Loucy (cell line): Measurements from ENCODE around the gene DYNLL1.

Experiments
- H2AFZ ChIP-seq: fragments of 200-600 bp; sonication (generic); 2 replicates; pipeline ENCODE4 v1.6.0; 2016; ENCODE audit warnings: antibody characterized with exemption, mild to moderate bottlenecking, low read length, moderate library complexity
- H3F3A ChIP-seq: fragments of 200-600 bp; 2 replicates; pipeline ENCODE4 v1.6.0; 2016; ENCODE audit warnings: antibody characterized with exemption, low read depth, mild to moderate bottlenecking
- H3K27me3 ChIP-seq: fragments of 200-600 bp; sonication (generic); 2 replicates; pipeline ENCODE4 v1.6.1; 2014; ENCODE audit warnings: low read length, mild to moderate bottlenecking; ENCODE audit not compliant: insufficient read depth, poor library complexity, severe bottlenecking
- H3K36me3 ChIP-seq: fragments of 200-600 bp; sonication (generic); 2 replicates; pipeline ENCODE4 v1.6.1; 2016; ENCODE audit warnings: low read length; ENCODE audit not compliant: insufficient read depth
- H3K4me1 ChIP-seq: fragments of 200-600 bp; sonication (generic); 2 replicates; pipeline ENCODE4 v1.5.1; 2014; ENCODE audit warnings: low read length, mild to moderate bottlenecking; ENCODE audit not compliant: insufficient read depth, poor library complexity, severe bottlenecking
- H3K4me2 ChIP-seq: fragments of 200-600 bp; sonication (generic); 2 replicates; pipeline ENCODE4 v1.6.0; 2014; ENCODE audit warnings: antibody characterized with exemption, low read length, low read depth, mild to moderate bottlenecking; ENCODE audit not compliant: poor library complexity, severe bottlenecking
- H3K4me3 ChIP-seq: fragments of 200-600 bp; sonication (generic); 2 replicates; pipeline ENCODE4 v1.5.1; 2014; ENCODE audit warnings: low read length, mild to moderate bottlenecking, mixed read lengths; ENCODE audit not compliant: poor library complexity, severe bottlenecking
- H3K79me2 ChIP-seq: fragments of 200-600 bp; sonication (generic); 2 replicates; pipeline ENCODE4 v1.6.1; 2014; ENCODE audit warnings: low read length; ENCODE audit not compliant: insufficient read depth
- H3K9ac ChIP-seq: fragments of 200-600 bp; sonication (generic); 2 replicates; pipeline ENCODE4 v1.6.0; 2014; ENCODE audit warnings: mild to moderate bottlenecking, low read depth, low read length, moderate library complexity; ENCODE audit not compliant: poor library complexity, severe bottlenecking
- H3K9me2 ChIP-seq: fragments of 200-600 bp; sonication (generic); replicated peaks from 2 replicates; pipeline ENCODE4 v1.6.1; 2016; ENCODE audit warnings: low read depth, low read length, mixed read lengths
- H3K9me3 ChIP-seq: fragments of 200-600 bp; sonication (generic); 2 replicates; pipeline ENCODE4 v1.6.1; 2014; ENCODE audit warnings: mild to moderate bottlenecking, antibody characterized with exemption, low read length, low read depth; ENCODE audit not compliant: insufficient read depth
- H4K20me1 ChIP-seq: fragments of 200-600 bp; sonication (generic); 2 replicates; pipeline ENCODE4 v1.6.0; 2014; ENCODE audit warnings: antibody characterized with exemption, low read length, mild to moderate bottlenecking; ENCODE audit not compliant: insufficient read depth, poor library complexity, severe bottlenecking
- EZH2phosphoT487 ChIP-seq: fragments of 200-600 bp; IDR thresholded peaks from 2 replicates; pipeline ENCODE4 v1.6.1; 2018; ENCODE audit warnings: antibody characterized with exemption, mild to moderate bottlenecking, moderate library complexity, borderline replicate concordance
- TF ChIP-seq, protein P1 (sequence below): fragments of 200-600 bp; sonication (generic); conservative IDR thresholded peaks from 2 replicates; pipeline ENCODE4 v1.5.1; 2014; ENCODE audit warnings: mild to moderate bottlenecking, antibody characterized with exemption, low read length

Gene DYNLL1

DNA sequence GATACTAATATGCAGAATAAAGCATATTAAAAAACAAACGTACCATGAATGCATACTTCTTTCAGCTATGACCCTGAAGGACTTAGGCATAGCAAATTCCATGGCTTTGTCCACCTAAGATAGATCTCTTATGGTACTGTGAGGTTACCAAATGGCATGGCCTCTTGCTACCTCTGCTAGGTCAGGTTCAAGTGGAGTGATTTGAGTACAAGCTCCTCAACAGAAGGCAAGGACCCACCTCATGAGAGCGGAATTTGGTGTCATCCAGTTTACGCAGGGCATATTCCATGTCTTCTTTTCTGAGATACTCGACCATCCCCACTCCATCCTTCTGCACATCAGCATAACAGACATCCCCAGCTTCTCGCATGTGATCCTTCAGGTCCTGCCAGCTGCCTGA is 32.2 kb upstream of the DYNLL1 start:
- Histone ChIP-seq H3K4me3 (no peak overlapping the region), H3K9me2 (no peaks in the 10 kb centered on the region), H4K20me1 (peaks cover 68% of the 10 kb centered on the region), H3K4me2 (no peak overlapping the region), H3K36me3 (peaks cover 74% of the 10 kb centered on the region), H3K9ac (no peak overlapping the region), H2AFZ (no peak overlapping the region), H3K79me2 (peaks cover 65% of the 10 kb centered on the region), H3F3A (no peaks in the 10 kb centered on the region), H3K9me3 (no peaks in the 10 kb centered on the region), H3K4me1 (peaks cover 36% of the 10 kb centered on the region), H3K27me3 (no peaks in the 10 kb centered on the region)
- TF ChIP-seq EZH2phosphoT487: no peak
- TF ChIP-seq, protein P1, sequence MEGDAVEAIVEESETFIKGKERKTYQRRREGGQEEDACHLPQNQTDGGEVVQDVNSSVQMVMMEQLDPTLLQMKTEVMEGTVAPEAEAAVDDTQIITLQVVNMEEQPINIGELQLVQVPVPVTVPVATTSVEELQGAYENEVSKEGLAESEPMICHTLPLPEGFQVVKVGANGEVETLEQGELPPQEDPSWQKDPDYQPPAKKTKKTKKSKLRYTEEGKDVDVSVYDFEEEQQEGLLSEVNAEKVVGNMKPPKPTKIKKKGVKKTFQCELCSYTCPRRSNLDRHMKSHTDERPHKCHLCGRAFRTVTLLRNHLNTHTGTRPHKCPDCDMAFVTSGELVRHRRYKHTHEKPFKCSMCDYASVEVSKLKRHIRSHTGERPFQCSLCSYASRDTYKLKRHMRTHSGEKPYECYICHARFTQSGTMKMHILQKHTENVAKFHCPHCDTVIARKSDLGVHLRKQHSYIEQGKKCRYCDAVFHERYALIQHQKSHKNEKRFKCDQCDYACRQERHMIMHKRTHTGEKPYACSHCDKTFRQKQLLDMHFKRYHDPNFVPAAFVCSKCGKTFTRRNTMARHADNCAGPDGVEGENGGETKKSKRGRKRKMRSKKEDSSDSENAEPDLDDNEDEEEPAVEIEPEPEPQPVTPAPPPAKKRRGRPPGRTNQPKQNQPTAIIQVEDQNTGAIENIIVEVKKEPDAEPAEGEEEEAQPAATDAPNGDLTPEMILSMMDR: no peak

DNA sequence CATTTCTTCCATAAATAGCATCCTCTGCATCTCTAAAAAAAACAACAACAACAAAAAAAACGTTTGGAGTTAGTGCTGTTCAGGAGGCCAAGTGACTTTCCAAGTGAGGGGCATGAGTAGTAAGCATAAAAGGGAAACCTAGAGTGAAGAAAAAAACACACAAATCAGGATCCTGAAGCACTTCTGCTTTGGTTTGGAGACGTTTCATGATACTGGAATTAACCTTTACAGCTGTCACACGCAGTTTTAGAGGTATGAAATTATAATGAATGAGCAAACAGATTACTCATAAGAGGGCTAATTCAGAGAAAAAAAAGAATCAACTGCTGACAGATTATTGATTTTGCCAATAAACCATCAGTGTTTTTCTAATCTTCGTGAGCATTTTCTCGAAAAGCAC is 30.2 kb upstream of the DYNLL1 start:
- Histone ChIP-seq H4K20me1 (peaks cover 72% of the 10 kb centered on the region), H3K9me2 (no peaks in the 10 kb centered on the region), H3K9ac (no peak overlapping the region), H3K4me2 (peak overlapping the region; percentile 96), H3K27me3 (no peaks in the 10 kb centered on the region), H3K36me3 (peaks cover 57% of the 10 kb centered on the region), H3K9me3 (no peaks in the 10 kb centered on the region), H3K79me2 (peaks cover 78% of the 10 kb centered on the region), H2AFZ (no peak overlapping the region), H3K4me3 (peak overlapping the region; percentile 97), H3F3A (no peaks in the 10 kb centered on the region), H3K4me1 (peaks cover 44% of the 10 kb centered on the region)
- no peak for TF ChIP-seq EZH2phosphoT487

DNA sequence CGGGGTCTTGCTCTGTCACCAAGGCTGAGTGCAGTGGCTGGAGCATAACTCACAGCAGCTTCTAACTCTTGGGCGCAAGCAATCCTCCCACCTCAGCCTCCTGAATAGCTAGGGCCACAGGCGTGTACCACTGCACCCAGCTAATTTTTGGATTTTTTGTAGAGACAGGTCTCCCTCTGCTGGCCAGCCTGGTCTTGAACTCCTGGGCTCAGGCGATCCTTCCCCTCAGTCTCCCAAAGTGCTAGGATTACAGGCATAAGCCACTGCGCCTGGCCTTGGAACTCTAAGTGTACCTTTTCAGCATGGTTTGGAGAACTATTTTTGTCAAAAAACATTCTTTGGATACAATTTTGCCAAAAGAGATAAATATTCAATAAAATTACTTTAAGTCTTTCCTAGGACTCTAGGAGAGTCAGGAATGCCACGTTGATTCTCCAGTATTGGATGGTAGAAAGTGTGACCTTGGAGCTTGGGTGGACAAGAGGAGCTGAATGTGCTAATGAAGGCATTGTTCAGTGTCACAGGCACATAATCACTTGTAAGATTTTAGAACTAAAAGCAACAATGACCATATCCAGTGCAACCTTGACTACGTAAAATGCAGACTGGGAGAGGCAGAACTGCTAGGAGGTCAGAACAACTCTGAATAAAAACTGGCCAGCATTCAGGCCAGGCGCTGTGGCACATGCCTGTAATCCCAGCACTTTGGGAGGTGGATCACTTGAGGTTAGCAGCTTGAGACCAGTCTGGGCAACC is 29.2 kb upstream of the DYNLL1 start:
- peaks cover 83% of the 10 kb centered on the region for H3K79me2 ChIP-seq
- peaks cover 72% of the 10 kb centered on the region for H4K20me1 ChIP-seq

More for the DNA sequence above, 29.2 kb upstream of the DYNLL1 start:
- no peak overlapping the region for H2AFZ ChIP-seq
- H3K4me1 ChIP-seq: peaks cover 49% of the 10 kb centered on the region
- no peaks in the 10 kb centered on the region for H3K27me3 ChIP-seq
- H3K9me2 ChIP-seq: no peaks in the 10 kb centered on the region
- peaks cover 48% of the 10 kb centered on the region for H3K36me3 ChIP-seq
- no peaks in the 10 kb centered on the region for H3F3A ChIP-seq
- H3K9ac ChIP-seq: peak overlapping the region; percentile 81
- H3K4me2 ChIP-seq: peak overlapping the region; percentile 96
- H3K9me3 ChIP-seq: no peaks in the 10 kb centered on the region
- peak overlapping the region; percentile 97 for H3K4me3 ChIP-seq
- TF ChIP-seq EZH2phosphoT487: no peak
- TF ChIP-seq, protein P1: peak; percentile 72
